Upper lobe of left lung (tissue), 4 donors: ENCODE data around the gene ADAMTS16.

Experiments
- EP300 ChIP-seq, 4 donors: sonication (generic); formaldehyde crosslinking; IDR thresholded peaks; one replicate each; pipeline ENCODE4 v1.5.1; 2017; ENCODE audit warnings: antibody characterized with exemption in 4 of 4, control low read depth in 2 of 4
- POLR2A ChIP-seq, 4 donors: fragments of 450-650 bp; IDR thresholded peaks; one replicate each; pipeline ENCODE4 v1.5.1; 2016 to 2017; ENCODE audit warnings: antibody characterized with exemption in 4 of 4, mild to moderate bottlenecking in 2 of 4
- POLR2AphosphoS5 ChIP-seq, 2 donors: sonication (generic); formaldehyde crosslinking; IDR thresholded peaks; one replicate each; pipeline ENCODE4 v1.5.1; 2017; ENCODE audit warnings: antibody characterized with exemption in 2 of 2

DNA sequence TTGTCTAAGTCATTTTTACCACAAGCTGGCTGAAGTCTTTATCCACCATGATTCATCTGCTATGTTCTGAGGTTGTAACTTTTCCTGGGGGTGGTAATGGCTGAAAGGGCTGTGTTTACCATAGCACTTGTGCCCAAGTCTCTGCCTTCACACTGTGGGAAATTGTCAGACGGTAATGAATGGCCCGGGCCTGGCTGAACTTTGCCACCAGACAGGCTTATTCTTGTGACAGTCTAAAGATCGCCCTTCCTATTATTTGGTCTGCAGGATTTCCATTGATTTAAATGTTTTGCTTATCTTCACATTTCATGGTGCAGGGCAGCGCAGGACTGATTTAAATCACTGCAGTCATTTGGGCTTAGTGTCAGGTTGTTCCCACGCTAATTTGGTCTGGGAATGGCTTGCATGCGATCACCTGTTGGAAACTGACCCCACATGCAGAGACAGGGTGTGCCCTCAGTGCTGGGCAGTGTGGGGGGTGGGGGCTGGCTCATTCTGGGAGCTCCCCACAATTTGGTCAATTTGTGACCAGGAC, 173.0 kb downstream of the ADAMTS16 start:
- TF ChIP-seq EP300 (IDR thresholded peaks at IDR 0.05) (no peak), POLR2A (IDR thresholded peaks at IDR 0.05) (no peak), POLR2AphosphoS5 (IDR thresholded peaks at IDR 0.05) (no peak)
